Tibial nerve (tissue), 4 donors: ENCODE results near the gene SOX9.

Source experiments
- EP300 ChIP-seq, 2 donors: sonication (generic); formaldehyde crosslinking; IDR thresholded peaks; one replicate each; pipeline ENCODE4 v1.6.1; 2017; ENCODE audit warnings: antibody characterized with exemption in 2 of 2, mild to moderate bottlenecking in 1 of 2
- POLR2A ChIP-seq, 2 donors: fragments of 450-650 bp; IDR thresholded peaks; one replicate each; pipeline ENCODE4 v1.6.1; 2017; ENCODE audit warnings: antibody characterized with exemption in 2 of 2, mild to moderate bottlenecking in 2 of 2, moderate library complexity in 2 of 2
- TF ChIP-seq, protein P1 (sequence below), 5 experiments: fragments of 200-600 bp in 3 of 5; fragments of 450-650 bp in 2 of 5; sonication (generic) in 3 of 5; IDR thresholded peaks; one replicate each; pipeline ENCODE4 v1.5.1; 2016 to 2019; ENCODE audit warnings: antibody characterized with exemption in 5 of 5, mild to moderate bottlenecking in 3 of 5, moderate library complexity in 2 of 5

DNA sequence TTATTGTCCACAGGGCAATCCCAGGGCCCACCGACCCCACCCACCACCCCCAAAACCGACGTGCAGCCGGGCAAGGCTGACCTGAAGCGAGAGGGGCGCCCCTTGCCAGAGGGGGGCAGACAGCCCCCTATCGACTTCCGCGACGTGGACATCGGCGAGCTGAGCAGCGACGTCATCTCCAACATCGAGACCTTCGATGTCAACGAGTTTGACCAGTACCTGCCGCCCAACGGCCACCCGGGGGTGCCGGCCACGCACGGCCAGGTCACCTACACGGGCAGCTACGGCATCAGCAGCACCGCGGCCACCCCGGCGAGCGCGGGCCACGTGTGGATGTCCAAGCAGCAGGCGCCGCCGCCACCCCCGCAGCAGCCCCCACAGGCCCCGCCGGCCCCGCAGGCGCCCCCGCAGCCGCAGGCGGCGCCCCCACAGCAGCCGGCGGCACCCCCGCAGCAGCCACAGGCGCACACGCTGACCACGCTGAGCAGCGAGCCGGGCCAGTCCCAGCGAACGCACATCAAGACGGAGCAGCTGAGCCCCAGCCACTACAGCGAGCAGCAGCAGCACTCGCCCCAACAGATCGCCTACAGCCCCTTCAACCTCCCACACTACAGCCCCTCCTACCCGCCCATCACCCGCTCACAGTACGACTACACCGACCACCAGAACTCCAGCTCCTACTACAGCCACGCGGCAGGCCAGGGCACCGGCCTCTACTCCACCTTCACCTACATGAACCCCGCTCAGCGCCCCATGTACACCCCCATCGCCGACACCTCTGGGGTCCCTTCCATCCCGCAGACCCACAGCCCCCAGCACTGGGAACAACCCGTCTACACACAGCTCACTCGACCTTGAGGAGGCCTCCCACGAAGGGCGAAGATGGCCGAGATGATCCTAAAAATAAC lies 3.0 kb downstream of the SOX9 start:
- TF ChIP-seq, protein P1, sequence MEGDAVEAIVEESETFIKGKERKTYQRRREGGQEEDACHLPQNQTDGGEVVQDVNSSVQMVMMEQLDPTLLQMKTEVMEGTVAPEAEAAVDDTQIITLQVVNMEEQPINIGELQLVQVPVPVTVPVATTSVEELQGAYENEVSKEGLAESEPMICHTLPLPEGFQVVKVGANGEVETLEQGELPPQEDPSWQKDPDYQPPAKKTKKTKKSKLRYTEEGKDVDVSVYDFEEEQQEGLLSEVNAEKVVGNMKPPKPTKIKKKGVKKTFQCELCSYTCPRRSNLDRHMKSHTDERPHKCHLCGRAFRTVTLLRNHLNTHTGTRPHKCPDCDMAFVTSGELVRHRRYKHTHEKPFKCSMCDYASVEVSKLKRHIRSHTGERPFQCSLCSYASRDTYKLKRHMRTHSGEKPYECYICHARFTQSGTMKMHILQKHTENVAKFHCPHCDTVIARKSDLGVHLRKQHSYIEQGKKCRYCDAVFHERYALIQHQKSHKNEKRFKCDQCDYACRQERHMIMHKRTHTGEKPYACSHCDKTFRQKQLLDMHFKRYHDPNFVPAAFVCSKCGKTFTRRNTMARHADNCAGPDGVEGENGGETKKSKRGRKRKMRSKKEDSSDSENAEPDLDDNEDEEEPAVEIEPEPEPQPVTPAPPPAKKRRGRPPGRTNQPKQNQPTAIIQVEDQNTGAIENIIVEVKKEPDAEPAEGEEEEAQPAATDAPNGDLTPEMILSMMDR (IDR thresholded peaks at IDR 0.05) = no peak
- no peak for TF ChIP-seq POLR2A (IDR thresholded peaks at IDR 0.05)
- TF ChIP-seq EP300 (IDR thresholded peaks at IDR 0.05) = no peak
